A549 treated with CORT108297 at 1 μM for 4 hours (cell line): ENCODE measurements around the gene LGALS9B. TPM values are rescaled to one million over a fixed set of nuclear protein-coding genes. Genes with fewer than 3 reads are reported as not detected.

Source experiments
- total RNA-seq: library from RNA; stranded (reverse); fragments of 200-300 nt; extraction: Qiagen RNA extraction; gene quantifications from 5 replicates; pipeline ENCODE4 v1.2.3, GENCODE V29; 2022

LGALS9B gene
- not detected in 5 replicates for total RNA-seq

DNA sequence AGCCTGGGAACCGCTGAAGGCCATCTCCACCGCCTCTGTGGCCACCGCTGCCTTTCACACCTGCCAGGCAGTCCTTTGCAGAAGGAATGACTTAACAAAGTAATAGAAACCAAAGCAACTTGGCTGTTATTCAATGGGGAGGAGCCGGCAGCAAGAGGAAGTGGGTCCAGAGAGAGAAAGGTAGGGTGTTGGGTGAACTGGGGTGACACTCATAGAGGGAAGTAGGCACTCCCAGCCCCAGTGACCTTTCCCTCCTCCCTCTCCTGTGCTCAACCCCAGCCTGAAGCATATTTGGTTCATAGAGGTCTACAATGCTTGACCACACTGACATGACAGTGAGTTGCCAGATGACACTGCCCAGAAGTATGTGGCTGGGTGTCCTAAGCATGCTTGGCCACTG is at the start of gene LGALS9B:
LGALS9B (minus strand) TSS at position 93 of the 400 bp plus-strand sequence; CDS start at position 24, 69 bp downstream.

Other genes with a start within 250 kb of the LGALS9B start
- not detected in 5 replicates for gene CDRT15L2, start 112.2 kb upstream of the LGALS9B start, total RNA-seq